Endometrial microvascular endothelial cells (primary cell): Measurements from ENCODE around the gene CHD3. TPM values are rescaled to one million over a fixed set of nuclear protein-coding genes. Genes with fewer than 3 reads are reported as not detected.

ENCODE experiments used
- in situ Hi-C: cut with HindIII; loops from 2 replicates; pipeline ENCODE4 v1.10.0; 2017; ENCODE audit warnings: low sequenced_read_pairs, low pct_unique_long_range_greater_than_20kb; ENCODE audit errors: inconsistent ontology term
- total RNA-seq: library from RNA; depleted of rRNA; stranded (reverse); fragments of >200 nt; gene quantifications from one replicate; pipeline ENCODE4 v1.2.3, GENCODE V29; 2015; ENCODE audit errors: inconsistent ontology term

CHD3 gene
- total RNA-seq, 1 donor from 2014 or later = 46.3 TPM

GRCh38 chr17:7922269-7922844 is 33.8 kb downstream of the CHD3 start:
- in situ Hi-C loops = no loop called here

- in situ Hi-C loops = no loop called here
These were observed 34.4 kb downstream of the CHD3 start for GRCh38 chr17:7922845-7923628.

GRCh38 chr17:7927596-7927995 is 39.0 kb downstream of the CHD3 start:
- in situ Hi-C loops = no loop called here

- in situ Hi-C loops = no loop called here
These were observed 40.8 kb downstream of the CHD3 start, which contains the start of gene KCNAB3 for GRCh38 chr17:7929158-7930023. Gene KCNAB3 (minus strand): TSS chr17:7929856. CDS start chr17:7929435, 421 bp downstream.

GRCh38 chr17:7930841-7931631 is 42.4 kb downstream of the CHD3 start:
- in situ Hi-C loops = no loop called here

GRCh38 chr17:7931709-7932482 is 43.3 kb downstream of the CHD3 start, which contains the start of the genes CNTROB and TRAPPC1:
Gene CNTROB (plus strand): TSS chr17:7932206. CDS start chr17:7933080, 874 bp downstream.
Gene TRAPPC1 (minus strand): TSS chr17:7931946. CDS start chr17:7931829, 117 bp downstream.
- in situ Hi-C loops = no loop called here

GRCh38 chr17:7932483-7932891 is 43.9 kb downstream of the CHD3 start:
- in situ Hi-C loops = no loop called here

GRCh38 chr17:7932949-7933348 is 44.4 kb downstream of the CHD3 start:
- in situ Hi-C loops = no loop called here

- in situ Hi-C loops = no loop called here
These were observed 47.3 kb downstream of the CHD3 start for GRCh38 chr17:7935859-7936258.

GRCh38 chr17:7940034-7940433 is 51.4 kb downstream of the CHD3 start:
- in situ Hi-C loops = no loop called here

GRCh38 chr17:7940743-7941142 is 52.2 kb downstream of the CHD3 start:
- in situ Hi-C loops = no loop called here

- in situ Hi-C loops = no loop called here
These were observed 54.7 kb downstream of the CHD3 start for GRCh38 chr17:7943291-7943690.

GRCh38 chr17:7944326-7944725 is 55.7 kb downstream of the CHD3 start:
- in situ Hi-C loops = no loop called here

GRCh38 chr17:7945651-7946050 is 57.1 kb downstream of the CHD3 start:
- in situ Hi-C loops = no loop called here

- in situ Hi-C loops = no loop called here
These were observed 57.9 kb downstream of the CHD3 start for GRCh38 chr17:7946441-7946840.

GRCh38 chr17:7947651-7948050 is 59.1 kb downstream of the CHD3 start:
- in situ Hi-C loops = no loop called here

GRCh38 chr17:7950578-7950977 is 62.0 kb downstream of the CHD3 start:
- in situ Hi-C loops = no loop called here
